GM12864 (cell line): ENCODE measurements around the gene ERC1.
"Not testable (repeated sequence)": the region's sequence is repeated elsewhere in the genome, so short reads cannot be mapped to it uniquely, and the experiment has no call there.

ENCODE experiments used
- DNase-seq: peaks from one replicate; pipeline ENCODE4 v3.0.0-alpha.2; 2011; ENCODE audit warnings: low read depth
- H3K4me3 ChIP-seq: 2 replicates; pipeline ENCODE4 v1.5.1; 2011; ENCODE audit warnings: mild to moderate bottlenecking, low read depth, low read length, control low read depth
- TF ChIP-seq, protein P1 (sequence below): IDR thresholded peaks from 2 replicates; pipeline ENCODE4 v1.5.1; 2011; ENCODE audit warnings: low read depth, mild to moderate bottlenecking, moderate library complexity, low read length, control low read depth, inconsistent platforms; ENCODE audit errors: missing control alignments

ERC1 gene

DNA sequence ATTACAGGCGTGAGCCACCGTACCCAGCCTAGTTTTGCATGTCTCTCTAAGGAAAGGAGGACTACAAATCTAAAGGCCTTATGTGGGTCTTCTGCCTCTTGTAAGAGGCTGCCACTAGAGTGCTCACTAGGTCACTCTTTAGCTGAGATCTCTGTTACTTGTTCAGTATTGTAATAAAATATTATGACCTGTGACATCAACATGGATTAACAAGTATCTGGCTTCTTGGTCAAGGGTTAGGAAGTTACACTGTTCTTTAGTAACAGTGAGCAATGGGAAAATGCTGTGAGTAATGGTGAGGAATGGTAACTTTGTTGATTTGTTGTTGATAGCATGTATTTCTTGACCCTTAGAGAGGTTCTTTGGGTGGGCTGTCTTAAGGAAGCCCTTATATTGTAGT lies 50.5 kb downstream of the ERC1 start:
- no peak for DNase-seq
- TF ChIP-seq, protein P1, sequence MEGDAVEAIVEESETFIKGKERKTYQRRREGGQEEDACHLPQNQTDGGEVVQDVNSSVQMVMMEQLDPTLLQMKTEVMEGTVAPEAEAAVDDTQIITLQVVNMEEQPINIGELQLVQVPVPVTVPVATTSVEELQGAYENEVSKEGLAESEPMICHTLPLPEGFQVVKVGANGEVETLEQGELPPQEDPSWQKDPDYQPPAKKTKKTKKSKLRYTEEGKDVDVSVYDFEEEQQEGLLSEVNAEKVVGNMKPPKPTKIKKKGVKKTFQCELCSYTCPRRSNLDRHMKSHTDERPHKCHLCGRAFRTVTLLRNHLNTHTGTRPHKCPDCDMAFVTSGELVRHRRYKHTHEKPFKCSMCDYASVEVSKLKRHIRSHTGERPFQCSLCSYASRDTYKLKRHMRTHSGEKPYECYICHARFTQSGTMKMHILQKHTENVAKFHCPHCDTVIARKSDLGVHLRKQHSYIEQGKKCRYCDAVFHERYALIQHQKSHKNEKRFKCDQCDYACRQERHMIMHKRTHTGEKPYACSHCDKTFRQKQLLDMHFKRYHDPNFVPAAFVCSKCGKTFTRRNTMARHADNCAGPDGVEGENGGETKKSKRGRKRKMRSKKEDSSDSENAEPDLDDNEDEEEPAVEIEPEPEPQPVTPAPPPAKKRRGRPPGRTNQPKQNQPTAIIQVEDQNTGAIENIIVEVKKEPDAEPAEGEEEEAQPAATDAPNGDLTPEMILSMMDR = no peak
- no peak overlapping the region for H3K4me3 ChIP-seq

DNA sequence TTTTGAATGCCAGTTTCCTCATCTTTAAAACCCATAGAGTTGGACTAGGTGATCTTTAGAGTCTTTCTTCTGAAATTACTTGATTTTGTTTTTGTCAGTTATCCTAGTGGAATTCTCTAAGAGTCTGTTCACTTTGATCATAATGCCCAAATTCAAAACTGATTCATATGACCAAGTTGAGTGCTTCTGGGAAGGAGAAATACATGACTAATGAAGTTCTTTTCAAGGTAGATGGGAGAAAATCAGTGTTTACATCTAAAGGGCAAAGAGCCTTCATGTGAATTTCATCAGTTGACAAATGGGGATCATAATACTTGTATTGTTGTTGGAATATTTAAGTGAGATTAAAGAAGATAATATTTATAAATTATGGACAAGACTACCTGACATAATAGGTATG lies 53.2 kb downstream of the ERC1 start:
- DNase-seq = no peak
- no peak overlapping the region for H3K4me3 ChIP-seq
- TF ChIP-seq, protein P1 = no peak

DNA sequence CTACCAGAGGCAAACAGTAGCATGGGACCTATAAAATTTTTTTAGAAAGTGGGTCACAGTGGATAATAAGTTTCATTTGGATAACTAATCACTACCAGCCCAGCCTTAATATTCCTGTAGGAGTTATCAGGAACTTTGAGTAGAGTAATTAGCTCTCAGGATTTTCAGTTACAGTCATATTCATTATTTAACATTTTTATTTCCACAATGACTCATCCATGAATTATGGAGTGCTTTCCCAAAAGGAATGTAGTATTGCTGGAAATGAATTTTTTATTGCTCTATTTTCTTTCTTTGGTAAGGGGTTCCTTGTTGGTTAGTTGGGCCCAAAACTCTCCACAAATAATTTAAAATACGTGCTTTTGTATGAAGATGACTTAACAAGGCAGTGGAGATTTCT lies 53.7 kb downstream of the ERC1 start:
- TF ChIP-seq, protein P1 = no peak
- DNase-seq = no peak
- no peak overlapping the region for H3K4me3 ChIP-seq

DNA sequence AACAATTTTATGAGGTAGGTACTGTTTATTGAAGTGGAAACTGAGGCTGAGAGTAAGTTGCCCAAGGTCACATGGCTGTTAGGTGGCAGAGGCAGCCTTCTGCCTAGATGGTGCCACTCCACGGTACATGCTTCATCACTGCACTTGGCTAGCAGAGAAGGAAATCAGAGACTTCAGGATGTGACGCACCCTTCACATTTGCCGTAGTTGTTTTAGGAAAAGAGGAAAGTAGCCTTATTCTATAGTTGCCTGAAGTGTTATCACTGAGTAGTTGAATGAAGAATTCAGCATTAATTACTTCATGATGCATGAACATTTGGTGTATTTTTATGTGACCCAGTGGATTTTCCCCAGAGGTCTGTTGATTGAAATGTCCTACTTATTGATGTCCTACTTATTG lies 55.7 kb downstream of the ERC1 start:
- H3K4me3 ChIP-seq = no peak overlapping the region
- no peak for DNase-seq
- TF ChIP-seq, protein P1 = no peak

DNA sequence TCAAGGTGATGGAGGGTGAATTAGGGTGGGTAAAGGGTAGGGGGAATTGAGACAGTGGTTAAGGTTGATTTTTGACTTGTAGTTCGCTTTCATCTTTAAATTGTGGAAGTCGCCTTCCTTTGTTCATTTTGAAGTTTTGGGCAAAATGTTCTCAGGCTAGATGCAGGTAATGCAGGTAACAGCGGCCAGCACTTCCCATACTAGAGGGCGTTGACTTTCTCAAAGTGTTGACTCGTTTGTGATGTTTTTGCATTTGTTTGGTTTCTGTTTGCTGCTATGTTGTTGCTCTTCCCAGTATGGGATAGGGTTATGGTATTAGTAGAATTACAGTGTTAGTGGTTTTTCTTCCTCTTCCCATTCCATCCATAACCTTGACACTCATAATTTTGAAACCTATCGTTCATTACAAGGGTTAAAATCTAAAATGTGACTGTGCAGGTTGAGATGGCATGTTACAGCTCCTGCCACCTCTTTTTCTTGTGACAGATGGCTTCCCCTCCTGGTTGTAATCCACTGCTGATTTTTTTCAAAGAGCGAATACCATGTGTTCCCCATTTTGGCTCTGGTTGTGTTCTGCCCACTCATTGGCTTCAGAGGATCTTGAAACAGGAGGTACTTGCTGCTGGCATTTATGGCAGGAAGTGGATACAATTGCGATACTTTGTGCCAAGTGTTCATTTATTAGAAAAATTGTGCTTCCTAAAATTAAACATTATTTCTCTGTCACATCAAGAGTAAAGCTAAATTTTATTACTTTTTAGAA lies 57.1 kb downstream of the ERC1 start:
- no peak for DNase-seq
- H3K4me3 ChIP-seq = no peak overlapping the region
- TF ChIP-seq, protein P1 = no peak

DNA sequence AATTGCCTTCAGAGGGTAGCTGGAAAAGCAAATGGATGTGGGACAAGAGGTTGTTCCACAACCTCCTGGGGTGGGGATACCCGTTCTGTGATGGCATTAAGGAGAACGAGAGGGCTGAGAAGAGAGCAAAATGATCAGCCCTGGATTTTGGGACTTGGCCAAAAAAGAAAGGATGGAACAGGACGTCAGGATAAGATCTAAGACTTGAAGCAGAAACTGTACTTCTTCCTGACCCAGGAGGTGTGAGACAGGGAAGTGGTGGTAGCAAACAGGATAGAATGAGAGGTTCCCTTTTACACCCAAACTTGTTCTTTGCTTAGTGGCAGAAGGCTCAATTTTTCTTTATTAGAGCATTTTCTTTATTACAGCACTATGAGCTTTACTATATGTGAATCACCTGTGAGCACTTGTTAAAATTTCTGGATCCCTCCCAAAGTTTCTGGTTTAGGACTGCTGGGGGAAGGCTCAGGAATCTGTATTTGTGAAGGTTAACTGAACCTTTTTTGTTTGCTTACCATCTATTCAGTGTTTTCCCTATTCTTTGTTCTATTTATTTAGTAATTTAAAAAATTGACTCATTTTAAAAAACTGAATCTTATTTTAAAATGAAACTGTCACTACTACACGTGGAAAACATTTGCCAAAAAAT lies 59.2 kb downstream of the ERC1 start:
- H3K4me3 ChIP-seq = no peak overlapping the region

DNA sequence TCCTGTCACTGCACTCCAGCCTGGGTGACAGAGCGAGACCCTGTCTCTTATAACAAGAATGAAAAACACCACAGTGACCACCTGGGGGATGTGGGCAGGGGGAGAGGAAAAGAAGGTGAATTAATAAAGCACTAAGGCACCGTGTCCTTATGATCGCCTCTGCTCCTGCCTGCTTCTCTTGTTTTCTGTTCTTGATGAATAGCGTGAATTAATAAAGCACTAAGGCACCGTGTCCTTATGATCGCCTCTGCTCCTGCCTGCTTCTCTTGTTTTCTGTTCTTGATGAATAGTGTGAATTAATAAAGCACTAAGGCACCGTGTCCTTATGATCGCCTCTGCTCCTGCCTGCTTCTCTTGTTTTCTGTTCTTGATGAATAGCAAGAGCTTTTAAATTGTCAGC lies 60.6 kb downstream of the ERC1 start:
- H3K4me3 ChIP-seq, DNase-seq: not testable (repeated sequence)

More for the DNA sequence above, 59.2 kb downstream of the ERC1 start:
- DNase-seq = no peak
- TF ChIP-seq, protein P1 = no peak
